OCI-LY7 (cell line): ENCODE data around the gene SNX6.

Experiments
- EZH2phosphoT487 ChIP-seq: fragments of 200-600 bp; sonication (generic); IDR thresholded peaks from 2 replicates; pipeline ENCODE4 v1.6.1; 2018; ENCODE audit warnings: low read depth, borderline replicate concordance, mild to moderate bottlenecking, mixed run types, antibody characterized with exemption, low read length, moderate library complexity, mixed read lengths
- TF ChIP-seq, protein P1 (sequence below): fragments of 200-600 bp; sonication (generic); conservative IDR thresholded peaks from 2 replicates; pipeline ENCODE4 v1.5.1; 2014; ENCODE audit warnings: mild to moderate bottlenecking, antibody characterized with exemption, low read length, moderate library complexity, mixed read lengths

DNA sequence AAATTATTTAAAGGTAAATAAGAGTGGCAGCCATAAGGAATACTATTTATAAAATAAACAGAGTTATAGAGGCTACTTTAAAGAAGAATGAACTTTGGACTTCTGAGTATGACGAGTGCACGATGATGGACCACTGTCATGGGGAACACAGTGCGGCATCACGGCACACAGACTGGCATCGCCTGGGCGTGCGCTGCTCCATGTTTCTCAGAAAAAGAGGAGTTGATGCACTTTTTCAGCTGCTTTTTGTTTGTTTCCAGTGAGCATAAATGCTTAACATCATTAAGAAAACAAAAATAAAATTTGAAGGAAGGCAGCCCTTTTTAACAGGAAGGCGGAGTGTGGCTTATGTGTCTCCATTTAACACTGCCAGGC is 67.2 kb downstream of the SNX6 start:
- TF ChIP-seq, protein P1, sequence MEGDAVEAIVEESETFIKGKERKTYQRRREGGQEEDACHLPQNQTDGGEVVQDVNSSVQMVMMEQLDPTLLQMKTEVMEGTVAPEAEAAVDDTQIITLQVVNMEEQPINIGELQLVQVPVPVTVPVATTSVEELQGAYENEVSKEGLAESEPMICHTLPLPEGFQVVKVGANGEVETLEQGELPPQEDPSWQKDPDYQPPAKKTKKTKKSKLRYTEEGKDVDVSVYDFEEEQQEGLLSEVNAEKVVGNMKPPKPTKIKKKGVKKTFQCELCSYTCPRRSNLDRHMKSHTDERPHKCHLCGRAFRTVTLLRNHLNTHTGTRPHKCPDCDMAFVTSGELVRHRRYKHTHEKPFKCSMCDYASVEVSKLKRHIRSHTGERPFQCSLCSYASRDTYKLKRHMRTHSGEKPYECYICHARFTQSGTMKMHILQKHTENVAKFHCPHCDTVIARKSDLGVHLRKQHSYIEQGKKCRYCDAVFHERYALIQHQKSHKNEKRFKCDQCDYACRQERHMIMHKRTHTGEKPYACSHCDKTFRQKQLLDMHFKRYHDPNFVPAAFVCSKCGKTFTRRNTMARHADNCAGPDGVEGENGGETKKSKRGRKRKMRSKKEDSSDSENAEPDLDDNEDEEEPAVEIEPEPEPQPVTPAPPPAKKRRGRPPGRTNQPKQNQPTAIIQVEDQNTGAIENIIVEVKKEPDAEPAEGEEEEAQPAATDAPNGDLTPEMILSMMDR: no peak
- TF ChIP-seq EZH2phosphoT487: no peak
